H1 (cell line): ENCODE measurements around the gene BNC2. TPM values are rescaled to one million over a fixed set of nuclear protein-coding genes. Genes with fewer than 3 reads are reported as not detected.

ENCODE experiments used
- CTCF ChIA-PET: fragments of 300-600 bp; sonication (Branson Sonifier 250); formaldehyde crosslinking; loops from one replicate; lab custom pipeline; 2021; ENCODE audit not compliant: partially characterized antibody; lab: Charles Lee
- POLR2A ChIA-PET: fragments of 300-600 bp; sonication (Branson Sonifier 250); formaldehyde crosslinking; loops from one replicate; lab custom pipeline; 2021; ENCODE audit warnings: inconsistent platforms; ENCODE audit not compliant: partially characterized antibody; lab: Charles Lee
- DNase-seq, 2 experiments: peaks; one replicate each; pipeline versions ENCODE4 v3.0.0 to v3.0.0-alpha.2; 2010 to 2022; ENCODE audit warnings: low spot score in 2 of 2, low read depth in 1 of 2, mixed read lengths in 1 of 2
- FAIRE-seq: peaks from 2 replicates; lab custom pipeline; 2011; peaks lifted over from hg19 to GRCh38; lab: Jason Lieb, UNC
- H2AFZ ChIP-seq: 2 replicates; pipeline ENCODE4 v1.8.1; 2012; ENCODE audit warnings: low read length, inconsistent platforms
- H2AK5ac ChIP-seq: 2 replicates; pipeline ENCODE4 v1.6.1; 2013; ENCODE audit warnings: low read depth, low read length
- H2BK120ac ChIP-seq: replicated peaks from 2 replicates; pipeline ENCODE3; 2013; ENCODE audit warnings: low read depth, low read length, inconsistent platforms
- H2BK12ac ChIP-seq: 2 replicates; pipeline ENCODE4 v1.6.1; 2013; ENCODE audit warnings: low read depth, low read length
- H2BK15ac ChIP-seq: 2 replicates; pipeline ENCODE4 v1.6.1; 2013; ENCODE audit warnings: low read length
- H2BK20ac ChIP-seq: 2 replicates; pipeline ENCODE4 v1.6.1; 2013; ENCODE audit warnings: low read length
- H2BK5ac ChIP-seq: 2 replicates; pipeline ENCODE4 v1.6.1; 2013; ENCODE audit warnings: low read depth, low read length
- H3K14ac ChIP-seq: 2 replicates; pipeline ENCODE4 v1.6.1; 2013; ENCODE audit warnings: inconsistent platforms; ENCODE audit not compliant: insufficient read length
- H3K18ac ChIP-seq: 2 replicates; pipeline ENCODE4 v1.6.1; 2013; ENCODE audit warnings: low read length; ENCODE audit errors: extremely low read depth
- H3K23ac ChIP-seq: 2 replicates; pipeline ENCODE4 v1.6.1; 2013; ENCODE audit warnings: inconsistent platforms; ENCODE audit not compliant: insufficient read length
- H3K23me2 ChIP-seq: 2 replicates; pipeline ENCODE4 v1.6.1; 2013; ENCODE audit warnings: low read depth, low read length
- H3K27ac ChIP-seq: 2 replicates; pipeline ENCODE4 v1.6.1; 2011; ENCODE audit warnings: low read depth, low read length, inconsistent platforms
- H3K27me3 ChIP-seq, 4 experiments: replicated peaks in 1 of 4; 1 replicate in 1 of 4; 2 replicates in 3 of 4; pipeline versions ENCODE4 v1.6.1 to v1.8.1; 2011 to 2013; ENCODE audit warnings: low read length in 3 of 4, mild to moderate bottlenecking in 3 of 4, inconsistent platforms in 2 of 4, mixed read lengths in 2 of 4, moderate library complexity in 1 of 4; ENCODE audit not compliant: control insufficient read depth in 3 of 4, insufficient read depth in 3 of 4; ENCODE audit errors: extremely low read depth in 1 of 4
- H3K36me3 ChIP-seq, 4 experiments: 2 replicates each; pipeline versions ENCODE4 v1.6.1 to v1.8.1; 2011 to 2013; ENCODE audit warnings: mild to moderate bottlenecking in 4 of 4, low read length in 3 of 4, moderate library complexity in 2 of 4, control low read depth in 1 of 4, inconsistent platforms in 1 of 4; ENCODE audit not compliant: insufficient read depth in 4 of 4, control insufficient read depth in 2 of 4
- H3K4ac ChIP-seq: replicated peaks from 2 replicates; pipeline ENCODE3; 2013; ENCODE audit warnings: low read length, low read depth, mixed read lengths, inconsistent platforms; ENCODE audit not compliant: insufficient read length
- H3K4me1 ChIP-seq, 4 experiments: replicated peaks in 1 of 4; 1 replicate in 1 of 4; 2 replicates in 3 of 4; pipeline versions ENCODE4 v1.6.1 to v1.8.1; 2011 to 2013; ENCODE audit warnings: low read length in 3 of 4, inconsistent platforms in 2 of 4, mixed read lengths in 1 of 4; ENCODE audit not compliant: insufficient read depth in 4 of 4, control insufficient read depth in 3 of 4
- H3K4me2 ChIP-seq, 2 experiments: 2 replicates each; pipeline versions ENCODE4 v1.6.1 to v1.8.1; 2011 to 2013; ENCODE audit warnings: low read depth in 2 of 2, low read length in 2 of 2, control low read depth in 1 of 2, inconsistent platforms in 1 of 2, mild to moderate bottlenecking in 1 of 2; ENCODE audit not compliant: insufficient read depth in 1 of 2
- H3K4me3 ChIP-seq, 4 experiments: fragments of 200-600, 300-600 bp in 1 of 4; sonication (generic), shearing (Covaris generic), sonication (Bioruptor Twin) in 1 of 4; 2 replicates each; pipeline versions ENCODE4 v1.5.1 to v1.8.1; 2011 to 2016; ENCODE audit warnings: low read length in 4 of 4, low read depth in 3 of 4, control low read depth in 2 of 4, inconsistent platforms in 2 of 4, mild to moderate bottlenecking in 2 of 4, mixed read lengths in 1 of 4, moderate library complexity in 1 of 4; ENCODE audit not compliant: insufficient read depth in 2 of 4; ENCODE audit errors: extremely low read depth in 1 of 4
- H3K56ac ChIP-seq: replicated peaks from 2 replicates; pipeline ENCODE3; 2013; ENCODE audit warnings: low read depth, mild to moderate bottlenecking, mixed read lengths, low read length, inconsistent platforms; ENCODE audit not compliant: insufficient read length
- H3K79me1 ChIP-seq: 2 replicates; pipeline ENCODE4 v1.6.1; 2013; ENCODE audit warnings: low read depth, low read length, control low read depth
- H3K79me2 ChIP-seq, 2 experiments: 2 replicates each; pipeline versions ENCODE4 v1.6.1 to v1.8.1; 2012 to 2013; ENCODE audit warnings: low read length in 2 of 2, mild to moderate bottlenecking in 2 of 2, inconsistent platforms in 1 of 2; ENCODE audit not compliant: insufficient read depth in 2 of 2, control insufficient read depth in 1 of 2
- H3K9ac ChIP-seq, 4 experiments: replicated peaks in 1 of 4; 1 replicate in 1 of 4; 2 replicates in 3 of 4; pipeline versions ENCODE4 v1.6.1 to v1.8.1; 2011 to 2013; ENCODE audit warnings: low read depth in 3 of 4, low read length in 3 of 4, control low read depth in 2 of 4, mild to moderate bottlenecking in 2 of 4, moderate library complexity in 2 of 4, inconsistent platforms in 1 of 4; ENCODE audit errors: extremely low read depth in 1 of 4
- H3K9me3 ChIP-seq, 2 experiments: 2 replicates each; pipeline versions ENCODE4 v1.6.1 to v1.8.1; 2012 to 2013; ENCODE audit warnings: mild to moderate bottlenecking in 2 of 2, moderate library complexity in 2 of 2, control low read depth in 1 of 2, inconsistent platforms in 1 of 2, low read depth in 1 of 2, low read length in 1 of 2, mixed read lengths in 1 of 2; ENCODE audit not compliant: insufficient read depth in 2 of 2
- H4K20me1 ChIP-seq, 2 experiments: replicated peaks in 1 of 2; 2 replicates each; pipeline versions ENCODE3 to v1.8.1; 2011 to 2013; ENCODE audit warnings: inconsistent platforms in 2 of 2, low read length in 2 of 2, mild to moderate bottlenecking in 1 of 2; ENCODE audit not compliant: insufficient read depth in 2 of 2, control insufficient read depth in 1 of 2
- H4K5ac ChIP-seq: 2 replicates; pipeline ENCODE4 v1.6.1; 2013; ENCODE audit warnings: low read length, low read depth, mixed read lengths, inconsistent platforms; ENCODE audit not compliant: insufficient read length
- H4K8ac ChIP-seq: 2 replicates; pipeline ENCODE4 v1.8.0; 2013; ENCODE audit warnings: mild to moderate bottlenecking, moderate library complexity, low read length, inconsistent platforms; ENCODE audit not compliant: insufficient read depth; ENCODE audit errors: extremely low read depth
- H4K91ac ChIP-seq: replicated peaks from 2 replicates; pipeline ENCODE3; 2013; ENCODE audit warnings: low read length, mixed read lengths, inconsistent platforms; ENCODE audit not compliant: insufficient read length
- ASH2L ChIP-seq: fragments of 200-600, 300-600 bp; sonication (generic); IDR thresholded peaks from one replicate; pipeline ENCODE4 v1.7.1; 2017; ENCODE audit warnings: low read length
- ATF3 ChIP-seq: IDR thresholded peaks from 2 replicates; pipeline ENCODE4 v1.6.1; 2011; ENCODE audit warnings: low read depth, mild to moderate bottlenecking, low read length; ENCODE audit not compliant: insufficient read depth
- CBX8 ChIP-seq: fragments of 300-800, 300-1000 bp; sonication (generic); IDR thresholded peaks from 2 replicates; pipeline ENCODE4 v1.7.1; 2016; ENCODE audit warnings: low read depth, low read length, borderline replicate concordance
- EP300 ChIP-seq, 2 experiments: IDR thresholded peaks; 1 replicate in 1 of 2; 2 replicates in 1 of 2; pipeline ENCODE4 v1.6.1; 2011 to 2012; ENCODE audit warnings: low read depth in 2 of 2, low read length in 2 of 2, mild to moderate bottlenecking in 2 of 2, borderline replicate concordance in 1 of 2, inconsistent platforms in 1 of 2, moderate library complexity in 1 of 2
- KDM1A ChIP-seq: fragments of 200-600, 300-600 bp; sonication (generic); IDR thresholded peaks from 2 replicates; pipeline ENCODE4 v1.7.1; 2016; ENCODE audit warnings: mild to moderate bottlenecking, low read length, borderline replicate concordance
- NRF1 ChIP-seq: IDR thresholded peaks from 2 replicates; pipeline ENCODE4 v1.6.1; 2011; ENCODE audit warnings: mild to moderate bottlenecking, low read depth, low read length, improper control_type of control experiment
- SUZ12 ChIP-seq: fragments of 200-600 bp; sonication (generic); IDR thresholded peaks from 2 replicates; pipeline ENCODE4 v1.6.1; 2012; ENCODE audit warnings: mild to moderate bottlenecking, inconsistent platforms, low read length, moderate library complexity, mixed read lengths
- TAF1 ChIP-seq: IDR thresholded peaks from 2 replicates; pipeline ENCODE4 v1.6.1; 2011; ENCODE audit warnings: mild to moderate bottlenecking, low read depth, low read length
- WGBS, 2 experiments: shearing (Covaris generic) in 1 of 2; methylation state at CpG; one replicate each; pipeline versions ENCODE4 v1.1.6 to v1.1.7; 2013 to 2015; ENCODE audit warnings: low lambda C conversion rate in 2 of 2, mixed read lengths in 2 of 2, inconsistent platforms in 1 of 2, low coverage in 1 of 2, missing lambda C conversion rate in 1 of 2; ENCODE audit not compliant: insufficient replicate concordance in 2 of 2, insufficient coverage in 1 of 2, insufficient read length in 1 of 2; ENCODE audit errors: extremely low coverage in 1 of 2, missing lambda C conversion rate in 1 of 2; 5-methylcytosine and 5-hydroxymethylcytosine counted together
- polyA plus RNA-seq, 7 experiments: library from polyadenylated mRNA; depleted of rRNA in 3 of 7; stranded (reverse) in 5 of 7; unstranded in 2 of 7; fragments of >200 nt in 5 of 7; fragments of 200-250 nt in 2 of 7; gene quantifications; 1 replicate in 5 of 7; 2 replicates in 1 of 7; 4 replicates in 1 of 7; pipeline versions ENCODE4 v1.2.1 to v1.2.3, GENCODE V29; 2011 to 2013; ENCODE audit warnings: missing spikeins in 2 of 7, mixed read lengths in 2 of 7
- total RNA-seq: library from RNA; stranded (reverse); fragmentation: NEBNext Ultra II Directional; extraction: Animal tissue kit (Norgen Biotek cat#: 25700); gene quantifications from 2 replicates; pipeline ENCODE4 v1.2.1, GENCODE V29; 2021
- TF ChIP-seq, protein P1 (sequence below): IDR thresholded peaks from 2 replicates; pipeline ENCODE4 v1.6.1; 2011; ENCODE audit warnings: low read length, improper control_type of control experiment
- TF ChIP-seq, protein P2 (sequence below): IDR thresholded peaks from 2 replicates; pipeline ENCODE4 v1.6.1; 2012; ENCODE audit warnings: low read length, inconsistent platforms

BNC2 gene
- total and polyA plus RNA-seq, 2 of the 8 experiments (the other 6 are each of a cell fraction or from before 2014, with no cell fraction given): 16.0 to 26.8 TPM

GRCh38 chr9:16633794-16634193 lies 236.7 kb downstream of the BNC2 start:
- H3K36me3 ChIP-seq: no peaks in the 10 kb centered on the region
- 87% methylated on average over 2 of the region's 2 CpGs; no CpG with 5 or more reads in 1 of the 2 experiments for WGBS, 2 experiments
- CTCF ChIA-PET: interaction anchor here (0.6 kb wide), 1 partner anchor 1248 kb away, joined by 3 read pairs; no protein-coding TSS in a partner anchor
- TF ChIP-seq, protein P1, sequence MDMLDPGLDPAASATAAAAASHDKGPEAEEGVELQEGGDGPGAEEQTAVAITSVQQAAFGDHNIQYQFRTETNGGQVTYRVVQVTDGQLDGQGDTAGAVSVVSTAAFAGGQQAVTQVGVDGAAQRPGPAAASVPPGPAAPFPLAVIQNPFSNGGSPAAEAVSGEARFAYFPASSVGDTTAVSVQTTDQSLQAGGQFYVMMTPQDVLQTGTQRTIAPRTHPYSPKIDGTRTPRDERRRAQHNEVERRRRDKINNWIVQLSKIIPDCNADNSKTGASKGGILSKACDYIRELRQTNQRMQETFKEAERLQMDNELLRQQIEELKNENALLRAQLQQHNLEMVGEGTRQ: no peak
- TF ChIP-seq NRF1 (no peak), TAF1 (no peak), ASH2L (no peak), CBX8 (no peak), EP300 (IDR thresholded peaks at IDR 0.05; ENCODE audit: borderline replicate concordance in 1 of 2, low read depth in 2 of 2, low read length in 2 of 2) (no peak), SUZ12 (no peak), ATF3 (no peak), KDM1A (no peak)
- TF ChIP-seq, protein P2, sequence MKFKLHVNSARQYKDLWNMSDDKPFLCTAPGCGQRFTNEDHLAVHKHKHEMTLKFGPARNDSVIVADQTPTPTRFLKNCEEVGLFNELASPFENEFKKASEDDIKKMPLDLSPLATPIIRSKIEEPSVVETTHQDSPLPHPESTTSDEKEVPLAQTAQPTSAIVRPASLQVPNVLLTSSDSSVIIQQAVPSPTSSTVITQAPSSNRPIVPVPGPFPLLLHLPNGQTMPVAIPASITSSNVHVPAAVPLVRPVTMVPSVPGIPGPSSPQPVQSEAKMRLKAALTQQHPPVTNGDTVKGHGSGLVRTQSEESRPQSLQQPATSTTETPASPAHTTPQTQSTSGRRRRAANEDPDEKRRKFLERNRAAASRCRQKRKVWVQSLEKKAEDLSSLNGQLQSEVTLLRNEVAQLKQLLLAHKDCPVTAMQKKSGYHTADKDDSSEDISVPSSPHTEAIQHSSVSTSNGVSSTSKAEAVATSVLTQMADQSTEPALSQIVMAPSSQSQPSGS: no peak

More at GRCh38 chr9:16633794-16634193, 236.7 kb downstream of the BNC2 start:
- Histone ChIP-seq H3K56ac (no peak overlapping the region), H4K5ac (no peak overlapping the region), H2BK12ac (no peak overlapping the region), H4K20me1 (no peaks in the 10 kb centered on the region), H3K23me2 (no peaks in the 10 kb centered on the region), H3K4me1 (peaks cover 0 to 5% (median 2%) of the 10 kb centered on the region in 4 experiments; a peak in 4 of 7 replicates), H3K9me3 (no peaks in the 10 kb centered on the region), H2BK5ac (no peak overlapping the region), H2AFZ (no peak overlapping the region), H3K79me1 (no peaks in the 10 kb centered on the region), H3K4ac (no peak overlapping the region), H3K4me2 (no peak overlapping the region), H4K8ac (no peak overlapping the region), H4K91ac (no peak overlapping the region), H2BK120ac (no peak overlapping the region), H3K4me3 (no peak overlapping the region), H3K79me2 (no peaks in the 10 kb centered on the region), H2AK5ac (no peak overlapping the region), H3K27ac (no peak overlapping the region), H3K27me3 (no peaks in the 10 kb centered on the region), H3K14ac (no peak overlapping the region), H3K9ac (no peak overlapping the region), H3K23ac (no peak overlapping the region), H2BK20ac (no peak overlapping the region), H3K18ac (no peak overlapping the region), H2BK15ac (no peak overlapping the region)
- FAIRE-seq (no peak), DNase-seq (no peak)
- POLR2A ChIA-PET: no interaction called here
